Activated CD4-positive, alpha-beta T cell treated with anti-CD3 and anti-CD28 coated beads, Interleukin-2, amount 50 U/mL, for 4 hours (primary cell): ENCODE measurements around the gene VWA8.
"Not testable (repeated sequence)": the region's sequence is repeated elsewhere in the genome, so short reads cannot be mapped to it uniquely, and the experiment has no call there.

Source experiments
- DNase-seq, 2 experiments: peaks; one replicate each; pipeline ENCODE4 v3.0.0-alpha.2; 2020

Gene VWA8

GRCh38 chr13:41546372-41547190, 414.3 kb downstream of the VWA8 start:
- DNase-seq, result no peak

DNA sequence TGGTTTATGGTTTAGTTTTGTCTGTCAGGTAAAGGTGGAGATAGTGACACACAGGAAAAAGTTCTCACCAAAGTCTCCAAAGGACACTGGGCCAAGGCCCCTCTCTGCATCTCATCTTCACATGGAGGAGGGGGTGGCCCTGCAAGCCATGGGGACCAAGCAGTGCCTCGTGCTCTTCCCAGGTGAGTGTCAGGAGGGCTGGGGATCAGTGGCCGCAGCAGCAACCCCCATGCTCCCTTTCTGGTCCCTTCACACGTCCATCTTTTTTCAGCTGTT, 415.5 kb downstream of the VWA8 start:
- DNase-seq, result no peak

- no peak for DNase-seq
These were observed 417.1 kb downstream of the VWA8 start for GRCh38 chr13:41543664-41544300.

GRCh38 chr13:41542799-41543198, 418.1 kb downstream of the VWA8 start:
- not testable (repeated sequence) for DNase-seq

DNA sequence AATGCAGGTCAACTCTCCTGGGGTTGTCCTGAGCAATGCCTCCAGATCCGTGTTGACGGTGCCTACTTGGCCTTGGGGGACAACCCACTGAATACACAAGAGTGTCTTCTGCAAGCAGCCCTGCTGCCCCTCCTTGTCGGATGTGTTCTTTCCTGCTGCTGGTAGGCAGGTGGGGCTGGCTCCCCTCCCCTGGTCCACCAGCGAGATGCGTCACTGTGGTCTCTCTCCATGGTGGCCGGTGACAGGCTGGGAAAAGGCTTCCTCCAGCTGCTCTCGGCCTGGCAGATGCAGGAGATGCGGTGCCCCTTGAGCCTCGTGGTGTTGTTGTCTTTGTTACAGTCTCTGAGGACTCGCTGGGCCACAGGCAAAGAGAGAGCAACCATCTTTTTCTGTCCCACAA, 418.6 kb downstream of the VWA8 start:
- DNase-seq, result no peak

DNA sequence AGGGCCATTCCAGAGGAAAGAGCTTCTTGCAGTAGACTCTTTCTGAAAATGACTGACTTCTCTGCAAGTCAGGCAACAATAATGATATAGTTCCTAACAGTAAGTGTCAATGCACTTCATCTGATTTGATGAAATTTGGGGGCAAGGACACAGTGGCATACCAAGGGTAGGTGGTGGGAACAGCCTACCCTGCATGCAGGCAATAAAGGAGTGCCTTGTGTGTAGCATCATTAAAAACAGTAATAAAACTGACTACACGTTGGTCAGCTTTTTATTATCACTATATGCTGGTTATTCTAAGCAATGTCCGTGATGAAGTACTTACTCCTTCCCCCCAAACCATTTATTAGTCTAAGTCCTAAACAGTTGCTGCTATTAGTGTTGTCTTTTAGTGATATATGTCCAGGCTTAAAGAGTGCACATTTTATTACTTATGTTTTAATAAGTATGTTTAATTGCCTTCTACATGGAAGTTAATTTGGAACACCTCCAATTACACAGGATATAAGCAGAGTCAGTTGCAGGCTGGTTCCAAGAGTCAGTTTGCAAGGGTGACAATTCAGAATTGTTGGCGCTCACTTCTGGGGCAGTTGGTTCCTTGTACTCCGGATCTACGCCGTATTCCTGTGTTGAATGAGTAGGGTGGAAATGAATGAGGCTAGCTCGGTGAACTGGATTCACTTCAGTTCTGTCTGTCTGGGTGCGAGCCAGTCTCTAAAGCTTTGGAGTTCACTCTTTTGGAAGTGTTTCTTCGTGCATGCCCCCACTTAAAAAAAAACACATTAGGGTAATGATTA, 419.6 kb downstream of the VWA8 start:
- DNase-seq, result no peak

GRCh38 chr13:41540240-41540639, 420.7 kb downstream of the VWA8 start:
- peak; percentile 22 to 23 for DNase-seq

- DNase-seq, result no peak
These were observed 427.4 kb downstream of the VWA8 start for GRCh38 chr13:41533266-41534052.

DNA sequence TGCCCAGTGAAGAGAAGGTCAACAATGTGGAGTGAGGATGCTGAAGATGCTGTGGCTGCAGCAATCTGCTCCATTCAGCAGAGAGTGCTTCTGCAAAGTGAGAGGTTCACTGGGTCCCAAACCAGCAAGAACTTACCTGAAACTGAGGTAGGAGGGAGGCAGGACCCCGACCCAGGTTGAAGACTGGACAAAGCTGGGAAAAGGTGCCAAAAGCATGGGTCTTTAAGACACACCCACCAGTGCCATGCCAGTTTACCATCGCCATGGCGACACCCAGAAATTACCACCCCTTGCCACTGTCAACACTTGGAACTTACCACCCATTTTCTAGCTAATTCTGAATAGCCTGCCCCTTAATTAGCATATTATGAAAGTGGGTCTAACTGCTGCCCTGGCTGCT, 432.9 kb downstream of the VWA8 start:
- no peak for DNase-seq

GRCh38 chr13:41520660-41521630, 440.0 kb downstream of the VWA8 start:
- DNase-seq, result no peak

DNA sequence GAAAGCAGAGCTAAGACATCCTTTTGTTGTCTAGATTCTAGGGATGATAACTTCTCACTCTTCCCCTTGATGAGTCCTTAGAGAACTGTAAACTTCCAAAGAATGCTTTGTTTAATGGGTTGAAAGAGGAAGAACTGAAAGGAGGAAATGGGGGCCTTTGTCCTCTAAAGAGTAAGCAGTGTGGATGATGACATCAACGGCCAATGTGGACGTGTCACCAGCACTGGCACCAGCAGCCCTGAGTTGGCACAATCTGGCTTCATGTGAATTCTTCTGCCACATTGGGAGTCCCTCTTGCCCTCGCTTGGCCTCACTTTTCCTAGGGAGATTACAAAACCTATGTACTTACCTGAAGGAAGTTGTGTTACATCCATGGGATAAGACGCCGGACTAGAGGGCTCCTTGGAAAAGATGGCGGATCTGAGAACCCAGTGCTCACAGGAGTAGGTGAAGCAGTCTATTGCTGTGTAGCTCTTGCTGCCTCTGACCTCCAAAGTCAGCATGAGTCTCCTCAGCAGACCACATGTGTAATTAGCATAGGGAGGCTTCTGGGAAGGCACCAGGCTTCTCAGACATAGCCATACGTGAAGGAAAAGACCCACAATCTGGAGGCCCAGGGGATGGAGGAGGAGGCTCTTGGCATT, 440.8 kb downstream of the VWA8 start:
- DNase-seq, result no peak
